IMR-90 (cell line): ENCODE results near the gene TWIST2. TPM values are rescaled to one million over a fixed set of nuclear protein-coding genes. Genes with fewer than 3 reads are reported as not detected.

ENCODE experiments used
- ATAC-seq: fragments of 200-7000 bp; cut with Tn5 transposase; 2 replicates; pipeline ENCODE4 v1.9.1; 2020; ENCODE audit warnings: low read depth, mild to moderate bottlenecking, moderate library complexity
- BruUV-seq: library from RNA; stranded (reverse); fragments of 400-500 nt; replicated peaks from 2 replicates; lab custom pipeline; 2021; lab: Mats Ljungman, UMichigan
- CTCF ChIA-PET: fragments of 300-600 bp; formaldehyde crosslinking; extraction: SDS; loops from one replicate; lab custom pipeline; 2021; ENCODE audit warnings: antibody characterized with exemption; lab: Yijun Ruan, JAX
- POLR2A ChIA-PET: fragments of 300-600 bp; sonication (Branson Sonifier 250); formaldehyde crosslinking; loops from one replicate; lab custom pipeline; 2022; ENCODE audit warnings: antibody characterized with exemption; ENCODE audit not compliant: unreplicated experiment; lab: Charles Lee
- DNase-seq: peaks from one replicate; pipeline ENCODE4 v3.0.0; 2013
- H2AFZ ChIP-seq: replicated peaks from 2 replicates; pipeline ENCODE3; 2013; ENCODE audit warnings: low read length, mild to moderate bottlenecking; ENCODE audit not compliant: poor library complexity
- H2AK5ac ChIP-seq: 2 replicates; pipeline ENCODE4 v1.6.1; 2013; ENCODE audit warnings: low read depth, low read length, inconsistent platforms
- H2AK9ac ChIP-seq: replicated peaks from 2 replicates; pipeline ENCODE3; 2013; ENCODE audit warnings: mild to moderate bottlenecking, low read depth, low read length, moderate library complexity; ENCODE audit not compliant: poor library complexity
- H2BK120ac ChIP-seq: 2 replicates; pipeline ENCODE4 v1.6.1; 2013; ENCODE audit warnings: low read depth, low read length, inconsistent platforms
- H2BK15ac ChIP-seq: 3 replicates; pipeline ENCODE4 v1.6.1; 2013; ENCODE audit warnings: low read depth, low read length, inconsistent platforms
- H2BK20ac ChIP-seq: 2 replicates; pipeline ENCODE4 v1.6.1; 2013; ENCODE audit warnings: low read depth, mild to moderate bottlenecking, inconsistent platforms, low read length, moderate library complexity
- H2BK5ac ChIP-seq: 2 replicates; pipeline ENCODE4 v1.6.1; 2013; ENCODE audit warnings: mild to moderate bottlenecking, low read depth, low read length, inconsistent platforms; ENCODE audit not compliant: poor library complexity, severe bottlenecking
- H3K14ac ChIP-seq: replicated peaks from 2 replicates; pipeline ENCODE4 v1.6.1; 2013; ENCODE audit warnings: low read depth, low read length, inconsistent platforms
- H3K18ac ChIP-seq: 2 replicates; pipeline ENCODE4 v1.6.1; 2013; ENCODE audit warnings: low read depth, low read length, control low read depth
- H3K23ac ChIP-seq: 2 replicates; pipeline ENCODE4 v1.6.1; 2013; ENCODE audit warnings: low read depth, low read length, inconsistent platforms
- H3K27ac ChIP-seq: 2 replicates; pipeline ENCODE4 v1.5.1; 2013; ENCODE audit warnings: mild to moderate bottlenecking, control low read depth, low read length; ENCODE audit not compliant: insufficient read depth
- H3K27me3 ChIP-seq: 2 replicates; pipeline ENCODE4 v1.6.1; 2013; ENCODE audit warnings: low read length; ENCODE audit not compliant: control insufficient read depth, insufficient read depth
- H3K36me3 ChIP-seq: 2 replicates; pipeline ENCODE4 v1.6.1; 2013; ENCODE audit warnings: low read length, mixed read lengths; ENCODE audit not compliant: control insufficient read depth, insufficient read depth
- H3K4ac ChIP-seq: 2 replicates; pipeline ENCODE4 v1.6.1; 2013; ENCODE audit warnings: low read depth, low read length, inconsistent platforms
- H3K4me1 ChIP-seq: 2 replicates; pipeline ENCODE4 v1.6.1; 2013; ENCODE audit warnings: low read length, mixed read lengths; ENCODE audit not compliant: control insufficient read depth, insufficient read depth
- H3K4me2 ChIP-seq: 2 replicates; pipeline ENCODE4 v1.6.1; 2013; ENCODE audit warnings: low read depth, mild to moderate bottlenecking, control low read depth, low read length, moderate library complexity
- H3K4me3 ChIP-seq: 2 replicates; pipeline ENCODE4 v1.5.1; 2013; ENCODE audit warnings: low read depth, mild to moderate bottlenecking, control low read depth, low read length, moderate library complexity; ENCODE audit not compliant: insufficient read depth
- H3K56ac ChIP-seq: 2 replicates; pipeline ENCODE4 v1.6.1; 2013; ENCODE audit warnings: low read length, inconsistent platforms; ENCODE audit not compliant: insufficient read depth; ENCODE audit errors: extremely low read depth
- H3K79me1 ChIP-seq, 2 experiments: 2 replicates each; pipeline ENCODE4 v1.6.1; 2013; ENCODE audit warnings: low read length in 2 of 2, inconsistent platforms in 1 of 2, low read depth in 1 of 2
- H3K9ac ChIP-seq: 2 replicates; pipeline ENCODE4 v1.6.1; 2013; ENCODE audit warnings: low read depth, low read length, control low read depth
- H3K9me1 ChIP-seq: 2 replicates; pipeline ENCODE4 v1.6.1; 2013; ENCODE audit warnings: low read length, inconsistent platforms; ENCODE audit not compliant: insufficient read depth
- H3K9me3 ChIP-seq: 2 replicates; pipeline ENCODE4 v1.6.1; 2013; ENCODE audit warnings: low read length; ENCODE audit not compliant: control insufficient read depth, insufficient read depth
- H4K20me1 ChIP-seq: 2 replicates; pipeline ENCODE4 v1.6.1; 2013; ENCODE audit warnings: low read length, inconsistent platforms; ENCODE audit not compliant: insufficient read depth
- H4K5ac ChIP-seq: 2 replicates; pipeline ENCODE4 v1.6.1; 2013; ENCODE audit warnings: mild to moderate bottlenecking, low read depth, low read length, control low read depth
- H4K8ac ChIP-seq, 2 experiments: 2 replicates each; pipeline ENCODE4 v1.6.1; 2013; ENCODE audit warnings: low read depth in 2 of 2, low read length in 2 of 2, control low read depth in 1 of 2, inconsistent platforms in 1 of 2
- H4K91ac ChIP-seq: 2 replicates; pipeline ENCODE4 v1.6.1; 2013; ENCODE audit warnings: low read depth, low read length, inconsistent platforms; ENCODE audit not compliant: insufficient read depth
- CHD1 ChIP-seq: IDR thresholded peaks from 2 replicates; pipeline ENCODE4 v1.6.1; 2012; ENCODE audit warnings: low read depth, low read length, improper control_type of control experiment
- FOS ChIP-seq: fragments of 150-350 bp; IDR thresholded peaks from 2 replicates; pipeline ENCODE4 v1.6.1; 2016; ENCODE audit warnings: low read depth, low read length
- MAFK ChIP-seq: IDR thresholded peaks from 2 replicates; pipeline ENCODE4 v1.6.1; 2012; ENCODE audit warnings: low read depth, low read length, improper control_type of control experiment
- MAZ ChIP-seq: IDR thresholded peaks from 2 replicates; pipeline ENCODE4 v1.6.1; 2012; ENCODE audit warnings: low read depth, mild to moderate bottlenecking, low read length, improper control_type of control experiment, moderate library complexity, borderline replicate concordance
- MXI1 ChIP-seq: IDR thresholded peaks from 2 replicates; pipeline ENCODE4 v1.6.1; 2012; ENCODE audit warnings: low read depth, mild to moderate bottlenecking, low read length, moderate library complexity, borderline replicate concordance
- SMC3 ChIP-seq: fragments of 150-350 bp; IDR thresholded peaks from 2 replicates; pipeline ENCODE4 v1.6.1; 2016; ENCODE audit warnings: low read depth, mild to moderate bottlenecking, antibody characterized with exemption, low read length, moderate library complexity
- WGBS, 2 experiments: methylation state at CpG; one replicate each; pipeline versions ENCODE4 v1.1.5 to v1.1.7; 2013; ENCODE audit warnings: missing lambda C conversion rate in 2 of 2; ENCODE audit not compliant: insufficient read length in 1 of 2; ENCODE audit errors: extremely low coverage in 2 of 2; 5-methylcytosine and 5-hydroxymethylcytosine counted together
- dilution Hi-C: fragments of 300-500 bp; cut with HindIII; formaldehyde crosslinking; loops from one replicate; pipeline ENCODE4 v1.14.3; 2018; ENCODE audit warnings: low sequenced_read_pairs; ENCODE audit not compliant: unreplicated experiment
- in situ Hi-C: fragments of 300-500 bp; cut with MboI; formaldehyde crosslinking; loops from 3 replicates; pipeline ENCODE4 v1.14.3; 2019; ENCODE audit warnings: low sequenced_read_pairs, inconsistent platforms, mixed read lengths
- intact Hi-C: fragments of 100-400 bp; cut with micrococcal nuclease; formaldehyde crosslinking; loops from 2 replicates; pipeline ENCODE4 v1.10.0; 2022
- polyA plus RNA-seq, 3 experiments: library from polyadenylated mRNA; depleted of rRNA; stranded (reverse); fragments of >200 nt; gene quantifications; 2 replicates each; pipeline ENCODE4 v1.2.3, GENCODE V29; 2012; ENCODE audit warnings: low replicate concordance in 1 of 3
- total RNA-seq: library from RNA; depleted of rRNA; stranded (reverse); fragments of >200 nt; gene quantifications from 2 replicates; pipeline ENCODE4 v1.2.3, GENCODE V29; 2012

TWIST2 gene
- total and polyA plus RNA-seq, 2 of the 4 experiments (the other 2 are of a cell fraction): 9.3 to 33.6 TPM

DNA sequence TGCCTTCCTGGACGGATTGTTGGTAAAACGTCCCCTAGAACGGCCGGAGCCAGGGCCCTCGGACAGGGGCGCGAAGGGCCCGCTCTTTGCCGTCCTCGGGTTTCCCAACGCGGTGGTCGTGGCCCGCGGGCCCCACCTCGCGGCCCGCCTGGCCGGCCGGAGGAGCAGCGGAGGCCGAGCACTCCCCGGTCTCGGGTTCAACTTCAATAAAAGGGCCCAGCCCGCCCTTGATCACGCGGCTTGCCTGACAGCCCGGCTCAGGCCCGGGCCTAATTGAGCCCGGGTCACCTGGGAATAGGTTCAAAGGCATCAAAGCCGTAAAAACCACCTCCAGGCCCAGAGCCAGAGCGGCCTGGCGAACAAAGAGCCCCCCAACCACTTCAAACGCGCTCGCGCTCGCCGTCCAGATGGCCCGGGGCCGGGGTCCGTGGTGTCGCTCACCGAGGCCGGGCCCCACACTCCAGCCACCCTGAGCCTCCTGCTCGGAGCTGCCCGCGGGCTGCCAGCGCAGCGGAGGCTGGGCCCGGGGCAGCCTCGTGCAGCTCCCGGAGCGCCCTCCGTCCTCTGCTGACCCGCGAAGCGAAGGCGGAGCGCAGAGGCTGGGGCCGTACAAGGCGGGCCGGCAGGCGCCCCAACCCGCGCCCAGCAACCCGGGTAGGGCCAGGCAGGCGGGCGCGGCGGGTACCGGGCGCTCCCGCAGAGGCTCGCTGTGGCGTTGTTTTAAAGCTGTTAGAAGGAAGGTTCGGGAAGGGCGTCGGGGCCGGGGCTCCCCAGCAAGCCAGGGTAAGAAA is 1.1 kb upstream of the TWIST2 start:
- DNase-seq (no peak), ATAC-seq (no peak)
- peak overlapping the region; percentile 75 for H3K27ac ChIP-seq
- POLR2A ChIA-PET: no interaction called here
- TF ChIP-seq MAFK (no peak), SMC3 (no peak), MXI1 (no peak), MAZ (no peak), FOS (no peak), CHD1 (no peak)
- WGBS, 2 experiments: 42% methylated on average over 44 of the region's 80 CpGs; no CpG with 5 or more reads in 1 of the 2 experiments
- H2BK15ac ChIP-seq: no peak overlapping the region
- intact Hi-C loops: loop anchor here (5.0 kb wide), 3 partner anchors 50 to 1145 kb away; no protein-coding TSS in a partner anchor
- H2AK5ac ChIP-seq: 0 out of 2 replicates have a peak overlapping the region, but pooled peaks have one; percentile 75
- H4K8ac ChIP-seq: peak overlapping the region; percentile 80 to 82; a peak in 2 of 4 replicates
- no peak overlapping the region for H2BK20ac ChIP-seq
- H3K4me1 ChIP-seq: peaks cover 13% of the 10 kb centered on the region
- dilution Hi-C loops: no loop called here
- peak overlapping the region; percentile 43; the same call in 1 of the 2 replicates for H3K18ac ChIP-seq
- no peak overlapping the region for H3K56ac ChIP-seq
- H3K4ac ChIP-seq: peak overlapping the region; percentile 78
- H3K79me1 ChIP-seq: peaks cover 8 to 10% of the 10 kb centered on the region in 2 experiments; a peak in 3 of 4 replicates
- H3K27me3 ChIP-seq: no peaks in the 10 kb centered on the region
- H2AK9ac ChIP-seq: peak overlapping the region; percentile 93
- H3K9me3 ChIP-seq: no peaks in the 10 kb centered on the region
- no TSS peak for BruUV-seq
- in situ Hi-C loops: no loop called here
- peak overlapping the region; percentile 90 for H3K4me3 ChIP-seq
- H2BK120ac ChIP-seq: 0 out of 2 replicates have a peak overlapping the region, but pooled peaks have one; percentile 58
- peaks cover 3% of the 10 kb centered on the region; the same call in 1 of the 2 replicates for H3K36me3 ChIP-seq
- peak overlapping the region; percentile 55 for H4K5ac ChIP-seq
- no peaks in the 10 kb centered on the region for H3K9me1 ChIP-seq
- H2AFZ ChIP-seq: peak overlapping the region; percentile 95
- peak overlapping the region; percentile 62; the same call in 1 of the 2 replicates for H4K91ac ChIP-seq
- peak overlapping the region; percentile 83 for H3K4me2 ChIP-seq
- no peak overlapping the region for H3K23ac ChIP-seq
- CTCF ChIA-PET: interaction anchor here (1.5 to 3.0 kb wide), 2 partner anchors 11 to 29 kb away, joined by 3 to 12 read pairs; no protein-coding TSS in a partner anchor
- H2BK5ac ChIP-seq: no peak overlapping the region
- peaks cover 3% of the 10 kb centered on the region; the same call in 1 of the 2 replicates for H4K20me1 ChIP-seq
- H3K14ac ChIP-seq: 0 out of 2 replicates have a peak overlapping the region, but pooled peaks have one; percentile 5
- peak overlapping the region; percentile 65 for H3K9ac ChIP-seq
